ENCODE results near the gene SLC29A3. TPM values are rescaled to one million over a fixed set of nuclear protein-coding genes. Genes with fewer than 3 reads are reported as not detected.

SLC29A3 gene
- total and polyA plus RNA-seq, 2 of the 8 experiments (the other 6 are each of a cell fraction or from before 2014, with no cell fraction given): 14.0 to 24.6 TPM

DNA sequence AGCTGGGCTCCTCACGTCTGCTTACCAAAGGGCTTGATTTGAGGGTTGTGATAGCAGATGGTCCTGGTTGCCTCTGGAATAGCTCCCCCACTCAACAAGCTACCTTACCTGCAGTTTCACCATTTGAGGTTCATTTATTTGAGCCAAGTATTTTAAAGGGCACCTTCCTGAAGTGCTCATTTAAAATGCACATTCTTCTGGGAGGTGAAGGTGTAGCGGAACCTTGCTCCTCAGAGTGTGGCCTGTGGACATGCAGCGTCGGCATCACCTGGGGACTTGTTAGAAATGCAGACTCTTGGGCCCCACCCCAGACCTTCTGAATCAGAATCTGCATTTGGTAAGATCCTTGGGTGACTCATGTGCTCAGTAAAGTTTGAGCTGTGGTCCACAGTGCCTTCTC, 79.9 kb downstream of the SLC29A3 start:
- H3K4me3 ChIP-seq (ENCODE audit: extremely low read depth in 1 of 4, insufficient read depth in 2 of 4, low read depth in 3 of 4, low read length in 4 of 4): no peak overlapping the region
- peaks cover 0 to 15% of the 10 kb centered on the region in 2 experiments for H4K20me1 ChIP-seq (replicated peaks in 1 of 2; ENCODE audit: control insufficient read depth in 1 of 2, insufficient read depth in 2 of 2, low read length in 2 of 2)
- no peak overlapping the region for H3K56ac ChIP-seq (replicated peaks; ENCODE audit: insufficient read length, low read depth, low read length)
- H3K27ac ChIP-seq (ENCODE audit: low read depth, low read length): no peak overlapping the region
- H2BK20ac ChIP-seq (ENCODE audit: low read length): no peak overlapping the region
- peak overlapping the region; percentile 24; the same call in 1 of the 2 replicates for H2AK5ac ChIP-seq (ENCODE audit: low read depth, low read length)
- H4K91ac ChIP-seq (replicated peaks; ENCODE audit: insufficient read length, low read length): no peak overlapping the region
- no peak overlapping the region for H3K9ac ChIP-seq (replicated peaks in 1 of 4; ENCODE audit: extremely low read depth in 1 of 4, low read depth in 3 of 4, low read length in 3 of 4)
- no peak overlapping the region for H3K23ac ChIP-seq (ENCODE audit: insufficient read length)
- no peaks in the 10 kb centered on the region for H3K9me3 ChIP-seq (ENCODE audit: insufficient read depth in 2 of 2, low read depth in 1 of 2, low read length in 1 of 2)
- no peak overlapping the region for H2BK5ac ChIP-seq (ENCODE audit: low read depth, low read length)
- peak overlapping the region in 1 of 2 experiments; percentile 63; a peak in 2 of 4 replicates for H3K4me2 ChIP-seq (ENCODE audit: insufficient read depth in 1 of 2, low read depth in 2 of 2, low read length in 2 of 2)
- no peak overlapping the region for H3K14ac ChIP-seq (ENCODE audit: insufficient read length)
- 66% methylated on average over 4 of the region's 4 CpGs; no CpG with 5 or more reads in 1 of the 2 experiments for WGBS, 2 experiments (ENCODE audit: extremely low coverage in 1 of 2, insufficient coverage in 1 of 2, insufficient read length in 1 of 2, insufficient replicate concordance in 2 of 2, low coverage in 1 of 2, low lambda C conversion rate in 2 of 2, missing lambda C conversion rate in 1 of 2)
- no peak overlapping the region for H4K8ac ChIP-seq (ENCODE audit: extremely low read depth, insufficient read depth, low read length)
- no peak overlapping the region for H3K4ac ChIP-seq (replicated peaks; ENCODE audit: insufficient read length, low read depth, low read length)
- POLR2A ChIA-PET (ENCODE audit: partially characterized antibody): interaction anchor here (0.9 kb wide), 1 partner anchor 75 kb away, joined by 3 read pairs; no protein-coding TSS in a partner anchor
- no peak for FAIRE-seq
- DNase-seq (ENCODE audit: low read depth in 1 of 2, low spot score in 2 of 2): no peak
- peaks cover 15 to 44% (median 37%) of the 10 kb centered on the region in 4 experiments for H3K27me3 ChIP-seq (replicated peaks in 1 of 4; ENCODE audit: control insufficient read depth in 3 of 4, extremely low read depth in 1 of 4, insufficient read depth in 3 of 4, low read length in 3 of 4)
- H3K18ac ChIP-seq (ENCODE audit: extremely low read depth, low read length): no peak overlapping the region
- no peak overlapping the region for H4K5ac ChIP-seq (ENCODE audit: insufficient read length, low read depth, low read length)
- CTCF ChIA-PET (ENCODE audit: partially characterized antibody): interaction anchor here (0.7 to 7.6 kb wide), 24 partner anchors 9 to 318 kb away, joined by 3 to 74 read pairs (median 6); partner anchors contain the start of gene SLC29A3
- H2BK120ac ChIP-seq (replicated peaks; ENCODE audit: low read depth, low read length): no peak overlapping the region
- peaks cover 0 to 18% (median 10%) of the 10 kb centered on the region in 4 experiments; a peak in 6 of 7 replicates for H3K4me1 ChIP-seq (replicated peaks in 1 of 4; ENCODE audit: control insufficient read depth in 3 of 4, insufficient read depth in 4 of 4, low read length in 3 of 4)
- no peaks in the 10 kb centered on the region for H3K36me3 ChIP-seq (ENCODE audit: control insufficient read depth in 2 of 4, insufficient read depth in 4 of 4, low read length in 3 of 4)
- H2AFZ ChIP-seq (ENCODE audit: low read length): no peak overlapping the region
- peak overlapping the region; percentile 72; the same call in 1 of the 2 replicates for H2BK15ac ChIP-seq (ENCODE audit: low read length)
- no peaks in the 10 kb centered on the region for H3K79me2 ChIP-seq (ENCODE audit: control insufficient read depth in 1 of 2, insufficient read depth in 2 of 2, low read length in 2 of 2)
- TF ChIP-seq RNF2 (IDR thresholded peaks at IDR 0.05; ENCODE audit: borderline replicate concordance, low read depth, low read length, missing control alignments, poor library complexity, severe bottlenecking) (no peak), JUND (IDR thresholded peaks at IDR 0.05; ENCODE audit: low read length) (no peak), HDAC6 (IDR thresholded peaks at IDR 0.05; ENCODE audit: low read depth, low read length) (no peak), EP300 (IDR thresholded peaks at IDR 0.05; ENCODE audit: borderline replicate concordance in 1 of 2, low read depth in 2 of 2, low read length in 2 of 2) (no peak), BACH1 (IDR thresholded peaks at IDR 0.05; ENCODE audit: low read length) (no peak), SRF (IDR thresholded peaks at IDR 0.05; ENCODE audit: low read depth, low read length) (no peak), BRCA1 (IDR thresholded peaks at IDR 0.05; ENCODE audit: low read depth, low read length) (no peak), E2F6 (IDR thresholded peaks at IDR 0.05) (no peak), CBX5 (IDR thresholded peaks at IDR 0.05; ENCODE audit: low read depth, low read length) (no peak)
- peak overlapping the region; percentile 60; the same call in 1 of the 2 replicates for H2BK12ac ChIP-seq (ENCODE audit: low read depth, low read length)
- H3K79me1 ChIP-seq (ENCODE audit: low read depth, low read length): no peaks in the 10 kb centered on the region
- H3K23me2 ChIP-seq (ENCODE audit: low read depth, low read length): peaks cover 14% of the 10 kb centered on the region; the same call in 1 of the 2 replicates

Data from H1 (cell line).